Renal cortex interstitium (tissue), 11 donors: ENCODE results near the gene MPPE1. TPM values are rescaled to one million over a fixed set of nuclear protein-coding genes. Genes with fewer than 3 reads are reported as not detected.
A peak's percentile ranks its signal among the peaks of the same experiment; 100 is the strongest.
"Not testable (repeated sequence)": the region's sequence is repeated elsewhere in the genome, so short reads cannot be mapped to it uniquely, and the experiment has no call there.

Experiments
- DNase-seq, 11 donors: peaks; one replicate each; pipeline ENCODE4 v3.0.0-alpha.2; 2013; ENCODE audit warnings: low read depth in 9 of 11, low spot score in 4 of 11; ENCODE audit errors: extremely low read depth in 1 of 11
- polyA plus RNA-seq, 3 donors: library from polyadenylated mRNA; unstranded; fragments of 120-200 nt; gene quantifications; one replicate each; pipeline ENCODE4 v1.2.1, GENCODE V29; 2013; ENCODE audit not compliant: insufficient read length in 3 of 3

MPPE1 gene
- polyA plus RNA-seq, 3 donors: 40.1 to 55.4 (median 40.6) TPM

DNA sequence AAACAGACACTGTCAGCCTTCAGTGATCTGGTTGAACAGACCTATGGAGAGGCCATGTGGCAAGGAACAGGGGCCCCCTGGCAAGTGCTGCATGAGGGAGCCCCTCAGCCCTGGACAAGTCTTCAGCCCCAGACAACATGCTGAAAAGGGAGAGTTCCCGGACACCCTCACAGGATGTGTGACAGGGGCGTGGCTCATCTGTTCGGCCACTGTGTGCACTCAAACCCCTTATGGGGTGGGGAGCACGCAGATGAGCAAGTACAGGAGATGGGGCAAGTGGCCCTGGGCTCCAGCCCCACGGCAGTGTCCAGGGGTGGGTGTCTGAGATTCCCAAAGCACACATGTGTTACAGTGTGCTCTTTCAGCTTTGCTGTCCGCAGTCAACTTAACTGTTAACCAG is 35.4 kb upstream of the MPPE1 start:
- DNase-seq: no peak

DNA sequence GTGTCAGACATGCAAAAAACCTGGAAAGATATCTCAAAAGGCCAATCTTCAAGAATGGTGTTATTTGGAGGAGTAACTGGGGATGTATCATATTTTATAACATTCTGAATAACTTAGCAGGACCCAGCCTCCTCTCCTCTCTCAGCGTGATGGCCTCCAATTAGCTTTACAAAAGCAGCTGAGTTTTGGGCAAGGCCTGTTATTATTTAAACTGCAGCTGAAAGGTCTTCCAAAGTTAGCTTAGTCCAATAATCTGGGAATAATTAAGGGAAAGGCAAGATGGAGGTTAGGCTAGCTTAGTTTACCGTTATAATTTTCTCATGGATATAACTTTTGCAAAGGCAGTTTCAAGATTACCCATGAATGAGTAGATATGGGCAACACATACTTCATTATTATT is 32.8 kb upstream of the MPPE1 start:
- DNase-seq: no peak

GRCh38 chr18:11937874-11938478 is 29.9 kb upstream of the MPPE1 start:
- peak in 5 of 11 donors; percentile 38 to 67 (median 50) for DNase-seq

DNA sequence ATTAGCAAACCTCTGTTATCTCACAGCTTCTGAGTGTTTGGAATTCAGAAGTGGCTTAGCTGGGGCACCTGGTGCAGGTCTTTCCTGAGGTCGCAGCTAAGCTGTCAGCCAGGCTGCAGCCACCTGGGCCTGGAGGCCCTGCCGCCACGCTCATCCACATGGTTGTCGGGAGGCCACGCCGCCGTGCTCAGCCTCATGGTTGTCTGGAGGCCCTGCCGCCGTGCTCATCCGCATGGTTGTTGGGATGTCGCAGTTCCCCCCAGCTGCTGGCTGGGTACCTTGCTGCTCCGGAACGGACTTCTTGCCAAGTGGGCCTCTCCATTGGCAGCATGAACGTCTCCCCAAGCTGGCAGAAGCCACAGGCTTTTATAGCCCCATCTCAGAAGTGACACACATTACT is 24.3 kb upstream of the MPPE1 start:
- DNase-seq: no peak

- no peak for DNase-seq
These were observed 19.4 kb upstream of the MPPE1 start for GRCh38 chr18:11927497-11927896.

- DNase-seq: no peak
These were observed 17.8 kb upstream of the MPPE1 start for GRCh38 chr18:11925800-11926481.

DNA sequence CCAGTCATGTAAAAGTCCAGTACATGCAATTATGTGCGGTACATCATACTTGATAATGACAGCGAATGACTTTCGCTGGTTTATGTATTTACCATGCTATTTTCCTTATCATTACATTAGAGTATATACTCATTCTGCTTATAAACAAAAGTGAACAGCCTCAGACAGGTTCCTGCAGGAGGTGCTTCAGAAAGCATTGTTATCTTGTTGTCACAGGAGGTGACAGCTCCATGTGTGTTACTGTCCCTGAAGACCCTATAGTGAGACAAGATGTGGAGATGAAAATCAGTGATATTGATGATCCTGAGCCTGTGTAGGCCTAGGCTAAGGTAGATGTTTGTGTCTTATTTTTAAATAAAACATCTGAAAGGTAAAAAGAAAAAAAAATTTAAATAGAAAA is 15.3 kb upstream of the MPPE1 start:
- no peak for DNase-seq

DNA sequence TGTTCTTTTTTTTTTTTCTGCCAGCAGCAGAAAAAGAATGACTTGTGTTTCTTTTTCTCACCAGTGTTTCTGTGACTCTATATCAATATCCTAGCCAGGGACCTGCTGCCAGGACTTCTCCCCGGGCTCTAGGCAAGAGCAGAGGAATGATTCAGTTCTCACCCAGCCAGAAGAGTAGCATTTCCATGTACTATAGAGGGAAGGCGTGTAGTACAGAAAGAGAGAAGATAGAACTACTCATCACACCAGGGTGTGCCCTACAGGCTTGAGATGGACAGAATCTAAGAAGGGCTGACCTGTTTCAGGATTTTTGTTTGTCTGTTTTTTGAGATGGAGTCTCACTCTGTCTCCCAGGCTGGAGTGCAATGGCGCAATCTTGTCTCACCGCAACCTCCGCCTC is 11.4 kb upstream of the MPPE1 start:
- not testable (repeated sequence) for DNase-seq

- not testable (repeated sequence) for DNase-seq
These were observed 8.8 kb upstream of the MPPE1 start for GRCh38 chr18:11916880-11917279.

- no peak for DNase-seq
These were observed 1.5 kb upstream of the MPPE1 start for GRCh38 chr18:11909591-11910026.

- no peak for DNase-seq
These were observed 941 bp upstream of the MPPE1 start for GRCh38 chr18:11909061-11909455.

- DNase-seq: no peak
These were observed 917 bp downstream of the MPPE1 start for GRCh38 chr18:11906926-11907874.

GRCh38 chr18:11906176-11906575 is 1.9 kb downstream of the MPPE1 start:
- DNase-seq: no peak

DNA sequence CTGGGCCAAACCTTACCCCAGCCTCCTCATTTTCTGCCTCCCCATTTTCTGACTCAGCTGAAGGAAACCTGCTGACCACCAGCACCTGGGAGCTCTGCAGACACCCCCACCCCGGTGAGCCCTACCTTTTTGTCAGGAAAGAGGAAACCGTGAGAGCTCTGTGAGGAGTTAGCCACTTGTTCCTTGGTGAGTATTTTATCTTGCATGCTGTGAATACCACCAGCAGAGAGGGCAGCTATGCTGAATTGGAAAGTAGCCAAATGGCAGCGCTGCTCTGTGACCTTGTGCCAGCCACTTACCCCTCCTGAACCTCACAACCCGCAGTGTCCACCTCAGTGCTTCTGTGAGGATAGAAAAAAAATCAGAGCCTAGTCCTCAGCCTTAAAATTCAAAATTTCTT is 2.5 kb downstream of the MPPE1 start:
- DNase-seq: no peak

DNA sequence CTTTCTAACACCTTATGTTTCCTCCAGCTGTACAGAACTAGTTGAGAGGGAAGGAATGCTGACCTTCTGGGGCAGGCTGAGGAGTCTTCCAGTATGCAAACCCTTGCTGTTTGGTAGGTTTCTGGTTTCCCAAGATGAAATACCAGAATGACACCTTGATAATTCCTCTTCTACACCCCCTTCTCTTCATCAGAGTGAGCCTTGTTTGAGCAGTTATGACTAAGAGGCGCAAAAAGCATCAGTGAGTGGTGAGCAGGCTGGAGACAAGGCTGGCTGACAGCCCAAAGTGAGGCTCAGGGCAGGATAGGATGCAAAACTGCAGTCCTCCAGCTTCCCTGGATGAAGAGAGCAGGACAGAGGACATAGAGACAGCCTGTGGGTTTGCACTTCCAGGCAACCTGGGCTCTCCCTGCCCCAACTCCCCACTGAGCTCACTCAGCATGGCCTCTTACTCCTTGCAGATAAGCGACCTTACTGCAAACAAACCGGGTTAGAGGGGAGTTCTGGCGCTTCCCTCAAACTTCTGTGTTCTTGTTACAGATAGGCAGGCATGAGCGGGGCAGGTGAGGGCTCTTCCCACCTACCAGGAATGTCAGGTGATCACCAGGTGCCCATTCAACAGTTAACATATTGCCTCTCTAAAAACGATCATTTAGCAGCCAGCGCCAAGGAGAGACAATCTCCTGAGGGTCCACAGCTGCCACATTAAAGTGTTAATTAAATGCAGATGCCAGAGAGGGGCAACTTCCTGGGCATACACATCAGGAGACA is 5.4 kb downstream of the MPPE1 start:
- DNase-seq: no peak

- no peak for DNase-seq
These were observed 6.2 kb downstream of the MPPE1 start for GRCh38 chr18:11901826-11902438.

DNA sequence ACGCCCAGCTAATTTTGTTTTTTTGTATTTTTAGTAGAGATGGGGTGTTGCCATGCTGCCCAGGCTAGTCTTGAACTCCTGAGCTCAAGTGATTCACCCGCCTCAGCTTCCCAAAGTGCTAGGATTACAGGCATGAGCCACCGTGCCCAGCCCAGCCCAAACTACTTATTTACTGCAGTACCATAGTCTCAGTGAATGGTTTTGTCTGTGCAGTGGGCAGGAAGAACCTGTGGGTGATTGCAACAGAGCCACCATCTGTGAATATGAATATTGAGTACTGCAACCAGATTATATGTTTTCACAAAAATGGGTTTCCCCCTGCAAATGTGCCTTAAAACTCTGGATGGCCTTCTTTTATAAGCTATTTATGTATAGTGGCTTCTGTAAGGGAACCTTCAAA is 9.1 kb downstream of the MPPE1 start:
- DNase-seq: no peak

DNA sequence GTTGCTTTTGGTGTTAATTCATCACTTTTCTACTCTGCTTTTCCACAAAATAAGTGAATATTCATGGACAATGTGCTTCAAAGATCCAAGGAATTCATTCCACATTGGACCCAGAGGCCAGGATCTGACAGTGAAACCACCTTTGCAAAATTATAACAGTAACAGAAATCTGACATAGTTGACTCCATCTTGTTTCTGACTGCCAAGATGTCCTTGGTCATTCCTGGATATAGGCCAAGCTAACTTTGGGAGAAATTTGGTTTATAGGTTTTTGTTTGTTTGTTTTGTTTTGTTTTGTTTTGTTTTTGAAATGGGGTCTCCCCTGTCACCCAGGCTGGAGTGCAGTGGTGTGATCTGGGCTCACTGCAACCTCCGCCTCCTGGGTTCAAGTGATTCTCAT is 10.3 kb downstream of the MPPE1 start:
- no peak for DNase-seq

- not testable (repeated sequence) for DNase-seq
These were observed 15.7 kb downstream of the MPPE1 start for GRCh38 chr18:11892438-11892837.
